A549 (cell line): Measurements from ENCODE around the gene PKNOX1. TPM values are rescaled to one million over a fixed set of nuclear protein-coding genes. Genes with fewer than 3 reads are reported as not detected.

ENCODE experiments used
- ATAC-seq, 2 experiments: fragments of 200-7000 bp in 1 of 2; fragments of >200 bp in 1 of 2; cut with Nextera tagmentation in 1 of 2; cut with Tn5 transposase in 1 of 2; 3 replicates each; pipeline versions ENCODE4 v1.8.0 to v1.9.1; 2018 to 2020; ENCODE audit warnings: mild to moderate bottlenecking in 1 of 2, moderate library complexity in 1 of 2
- CTCF ChIA-PET: fragments of 300-600 bp; sonication (Branson Sonifier 250); formaldehyde crosslinking; extraction: SDS; loops from one replicate; lab custom pipeline; 2021; ENCODE audit warnings: antibody characterized with exemption, inconsistent platforms; lab: Yijun Ruan, JAX
- POLR2A ChIA-PET: fragments of 350-600 bp; formaldehyde crosslinking; extraction: SDS; loops from one replicate; lab custom pipeline; 2021; ENCODE audit warnings: antibody characterized with exemption, inconsistent platforms; lab: Yijun Ruan, JAX
- DNase-seq, 2 experiments: peaks; one replicate each; pipeline versions ENCODE4 v3.0.0 to v3.0.0-alpha.2; 2011 to 2016; ENCODE audit warnings: low read depth in 1 of 2, low spot score in 1 of 2
- FAIRE-seq: peaks from 2 replicates; lab custom pipeline; 2011; peaks lifted over from hg19 to GRCh38; lab: Jason Lieb, UNC
- H3K27ac ChIP-seq, 2 experiments: fragments of >200 bp; sonication (Bioruptor Twin); formaldehyde crosslinking; 3 replicates each; pipeline ENCODE4 v1.5.1; 2016 to 2017
- H3K4me1 ChIP-seq: fragments of >200 bp; sonication (Bioruptor Twin); formaldehyde crosslinking; 3 replicates; pipeline ENCODE4 v1.6.1; 2016
- H3K4me2 ChIP-seq: fragments of >200 bp; sonication (Bioruptor Twin); formaldehyde crosslinking; 3 replicates; pipeline ENCODE4 v1.6.1; 2016
- H3K4me3 ChIP-seq: fragments of >200 bp; sonication (Bioruptor Twin); formaldehyde crosslinking; 3 replicates; pipeline ENCODE4 v1.5.1; 2016
- H3K9me3 ChIP-seq: fragments of >200 bp; sonication (Bioruptor Twin); formaldehyde crosslinking; 3 replicates; pipeline ENCODE4 v1.6.1; 2016
- BHLHE40 ChIP-seq: IDR thresholded peaks from 2 replicates; pipeline ENCODE4 v1.6.1; 2012; ENCODE audit warnings: low read depth, low read length, inconsistent platforms
- CBX2 ChIP-seq: fragments of 200-600 bp; sonication (generic); IDR thresholded peaks from 2 replicates; pipeline ENCODE4 v1.6.1; 2016; ENCODE audit warnings: low read depth, mild to moderate bottlenecking, borderline replicate concordance
- CHD4 ChIP-seq: fragments of 200-600 bp; sonication (generic); IDR thresholded peaks from 2 replicates; pipeline ENCODE4 v1.6.1; 2016; ENCODE audit warnings: antibody characterized with exemption, mild to moderate bottlenecking, borderline replicate concordance
- ESRRA ChIP-seq: fragments of 150-350 bp; IDR thresholded peaks from 2 replicates; pipeline ENCODE4 v1.6.1; 2014; ENCODE audit warnings: mild to moderate bottlenecking, low read length, borderline replicate concordance
- HDAC2 ChIP-seq: fragments of 200-600 bp; sonication (generic); IDR thresholded peaks from 2 replicates; pipeline ENCODE4 v1.6.1; 2016
- HOXB13 ChIP-seq: fragments of 250-450 bp; sonication (Bioruptor Pico); IDR thresholded peaks from 2 replicates; pipeline ENCODE4 v1.5.0; 2020; ENCODE audit warnings: low read depth, mild to moderate bottlenecking, moderate library complexity
- HOXB5 ChIP-seq: fragments of 250-450 bp; sonication (Bioruptor Pico); IDR thresholded peaks from 2 replicates; pipeline ENCODE4 v1.5.0; 2020; ENCODE audit warnings: mild to moderate bottlenecking, moderate library complexity
- JUN ChIP-seq, 2 experiments: fragments of >200 bp; sonication (Bioruptor Twin); formaldehyde crosslinking; IDR thresholded peaks; 2 replicates in 1 of 2; 3 replicates in 1 of 2; pipeline ENCODE4 v1.6.1; 2016 to 2017
- KDM5A ChIP-seq: fragments of 200-600 bp; sonication (generic); IDR thresholded peaks from 2 replicates; pipeline ENCODE4 v1.6.1; 2016; ENCODE audit warnings: antibody characterized with exemption, mild to moderate bottlenecking
- MAFK ChIP-seq: fragments of 450-650 bp; IDR thresholded peaks from 2 replicates; pipeline ENCODE4 v1.6.1; 2014; ENCODE audit not compliant: partially characterized antibody
- NFE2L2 ChIP-seq: fragments of 150-350 bp; conservative IDR thresholded peaks from 2 replicates; pipeline ENCODE4 v1.6.1; 2014; ENCODE audit warnings: low read length
- PHF8 ChIP-seq: fragments of 200-600 bp; sonication (generic); IDR thresholded peaks from 2 replicates; pipeline ENCODE4 v1.6.1; 2016; ENCODE audit warnings: low read depth, mild to moderate bottlenecking, antibody characterized with exemption, moderate library complexity, borderline replicate concordance
- RCOR1 ChIP-seq: fragments of 150-350 bp; IDR thresholded peaks from 2 replicates; pipeline ENCODE4 v1.6.1; 2014; ENCODE audit warnings: antibody characterized with exemption, low read length, low read depth
- SMC3 ChIP-seq: fragments of >200 bp; sonication (Bioruptor Twin); formaldehyde crosslinking; IDR thresholded peaks from 3 replicates; pipeline ENCODE4 v1.6.1; 2018; ENCODE audit warnings: inconsistent platforms
- TP53 ChIP-seq: fragments of 250-450 bp; sonication (Bioruptor Pico); IDR thresholded peaks from 2 replicates; pipeline ENCODE4 v1.5.0; 2021; ENCODE audit warnings: mild to moderate bottlenecking, moderate library complexity
- ZNF302 ChIP-seq: fragments of 250-450 bp; sonication (Bioruptor Pico); IDR thresholded peaks from 2 replicates; pipeline ENCODE4 v1.9.0; 2021; ENCODE audit warnings: inconsistent platforms, mild to moderate bottlenecking, moderate library complexity
- WGBS: methylation state at CpG from one replicate; pipeline ENCODE4 v1.1.6; 2017; ENCODE audit errors: missing lambda C conversion rate; 5-methylcytosine and 5-hydroxymethylcytosine counted together
- polyA plus RNA-seq, 4 experiments: library from polyadenylated mRNA; depleted of rRNA in 3 of 4; stranded (reverse); fragments of >200 nt; fragmentation: RNase III in 1 of 4; extraction: RNeasy Plus Mini Kit Qiagen cat#74134 plus additional on column Dnase treatment in 1 of 4; gene quantifications; 2 replicates in 3 of 4; 3 replicates in 1 of 4; pipeline ENCODE4 v1.2.3, GENCODE V29; 2011 to 2017
- TF ChIP-seq, protein P1 (sequence below): IDR thresholded peaks from 2 replicates; pipeline ENCODE4 v1.6.1; 2012
- TF ChIP-seq, protein P2 (sequence below): IDR thresholded peaks from 2 replicates; pipeline ENCODE4 v1.6.1; 2012; ENCODE audit warnings: low read depth, borderline replicate concordance
- TF ChIP-seq, protein P3 (sequence below): fragments of 200-600 bp; sonication (generic); IDR thresholded peaks from 2 replicates; pipeline ENCODE4 v1.6.1; 2016; ENCODE audit warnings: antibody characterized with exemption, mild to moderate bottlenecking, moderate library complexity

Gene PKNOX1
- polyA plus RNA-seq, 2 of the 4 experiments (the other 2 are of a cell fraction): 3.9 to 16.3 TPM

- DNase-seq: no peak
- Histone ChIP-seq H3K9me3 (no peaks in the 10 kb centered on the region), H3K4me2 (no peak overlapping the region), H3K27ac (no peak overlapping the region), H3K4me1 (no peaks in the 10 kb centered on the region), H3K4me3 (no peak overlapping the region)
- ChIA-PET POLR2A (no interaction called here), CTCF (no interaction called here)
- TF ChIP-seq PHF8: no peak
- no peak for ATAC-seq
- WGBS: 49% methylated on average over 3 of the region's 6 CpGs
- no peak for FAIRE-seq
Observed at GRCh38 chr21:42962380-42963007, 11.9 kb upstream of the PKNOX1 start.

- no peak overlapping the region for H3K27ac ChIP-seq
- ATAC-seq (no peak), FAIRE-seq (no peak), DNase-seq (no peak)
- TF ChIP-seq PHF8 (no peak), SMC3 (no peak), JUN (IDR thresholded peaks at IDR 0.05) (no peak), ESRRA (no peak), CHD4 (no peak), RCOR1 (no peak)
- TF ChIP-seq, protein P1, sequence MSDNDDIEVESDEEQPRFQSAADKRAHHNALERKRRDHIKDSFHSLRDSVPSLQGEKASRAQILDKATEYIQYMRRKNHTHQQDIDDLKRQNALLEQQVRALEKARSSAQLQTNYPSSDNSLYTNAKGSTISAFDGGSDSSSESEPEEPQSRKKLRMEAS: no peak
- TF ChIP-seq, protein P2, sequence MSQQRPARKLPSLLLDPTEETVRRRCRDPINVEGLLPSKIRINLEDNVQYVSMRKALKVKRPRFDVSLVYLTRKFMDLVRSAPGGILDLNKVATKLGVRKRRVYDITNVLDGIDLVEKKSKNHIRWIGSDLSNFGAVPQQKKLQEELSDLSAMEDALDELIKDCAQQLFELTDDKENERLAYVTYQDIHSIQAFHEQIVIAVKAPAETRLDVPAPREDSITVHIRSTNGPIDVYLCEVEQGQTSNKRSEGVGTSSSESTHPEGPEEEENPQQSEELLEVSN: no peak
- H3K4me3 ChIP-seq: no peak overlapping the region
- H3K9me3 ChIP-seq: no peaks in the 10 kb centered on the region
- WGBS: 76% methylated on average over 5 of the region's 9 CpGs
- H3K4me2 ChIP-seq: no peak overlapping the region
- CTCF ChIA-PET: no interaction called here
- H3K4me1 ChIP-seq: no peaks in the 10 kb centered on the region
- POLR2A ChIA-PET: no interaction called here
Observed at GRCh38 chr21:42964086-42964485, 10.3 kb upstream of the PKNOX1 start.

DNA sequence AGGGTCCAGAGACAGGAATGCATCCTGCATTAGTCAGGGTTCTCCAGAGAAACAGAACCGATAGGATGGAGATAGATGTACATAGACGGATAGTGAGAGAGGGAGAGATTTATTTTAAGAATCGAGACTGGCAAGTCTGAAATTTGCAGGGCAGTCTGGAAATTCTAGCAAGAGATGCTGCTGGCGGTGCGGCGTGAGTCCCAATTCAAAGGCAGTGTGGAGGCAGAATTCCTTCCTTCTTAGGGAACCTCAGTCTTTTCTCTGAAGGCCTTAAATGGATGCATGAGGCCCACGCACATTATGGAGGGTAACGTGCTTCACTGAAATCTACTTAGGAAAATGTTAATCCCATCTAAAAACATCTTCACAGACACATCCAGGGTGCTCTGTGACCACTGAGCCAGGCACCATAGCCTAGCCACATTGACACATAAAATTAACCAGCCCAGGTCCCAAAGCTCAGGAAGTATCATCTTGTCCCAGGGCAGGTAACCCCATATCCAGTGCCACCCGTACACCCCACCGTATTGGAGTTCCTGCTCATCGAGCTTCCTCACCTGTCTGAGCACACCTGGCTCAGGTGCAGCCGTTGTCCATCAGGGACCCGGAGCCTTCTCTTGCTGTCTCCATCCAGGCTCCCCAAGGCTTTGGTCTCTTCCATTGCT lies 9.7 kb upstream of the PKNOX1 start:
- no peak overlapping the region for H3K4me2 ChIP-seq
- DNase-seq: no peak
- no peaks in the 10 kb centered on the region for H3K9me3 ChIP-seq
- TF ChIP-seq CBX2 (no peak), HOXB13 (CRISPR knock-in tag) (no peak), TP53 (CRISPR knock-in tag) (no peak), JUN (IDR thresholded peaks at IDR 0.05) (no peak), BHLHE40 (no peak), KDM5A (no peak), ESRRA (no peak), NFE2L2 (no peak), MAFK (no peak), ZNF302 (no peak), HOXB5 (CRISPR knock-in tag) (no peak), HDAC2 (no peak)
- TF ChIP-seq, protein P3, sequence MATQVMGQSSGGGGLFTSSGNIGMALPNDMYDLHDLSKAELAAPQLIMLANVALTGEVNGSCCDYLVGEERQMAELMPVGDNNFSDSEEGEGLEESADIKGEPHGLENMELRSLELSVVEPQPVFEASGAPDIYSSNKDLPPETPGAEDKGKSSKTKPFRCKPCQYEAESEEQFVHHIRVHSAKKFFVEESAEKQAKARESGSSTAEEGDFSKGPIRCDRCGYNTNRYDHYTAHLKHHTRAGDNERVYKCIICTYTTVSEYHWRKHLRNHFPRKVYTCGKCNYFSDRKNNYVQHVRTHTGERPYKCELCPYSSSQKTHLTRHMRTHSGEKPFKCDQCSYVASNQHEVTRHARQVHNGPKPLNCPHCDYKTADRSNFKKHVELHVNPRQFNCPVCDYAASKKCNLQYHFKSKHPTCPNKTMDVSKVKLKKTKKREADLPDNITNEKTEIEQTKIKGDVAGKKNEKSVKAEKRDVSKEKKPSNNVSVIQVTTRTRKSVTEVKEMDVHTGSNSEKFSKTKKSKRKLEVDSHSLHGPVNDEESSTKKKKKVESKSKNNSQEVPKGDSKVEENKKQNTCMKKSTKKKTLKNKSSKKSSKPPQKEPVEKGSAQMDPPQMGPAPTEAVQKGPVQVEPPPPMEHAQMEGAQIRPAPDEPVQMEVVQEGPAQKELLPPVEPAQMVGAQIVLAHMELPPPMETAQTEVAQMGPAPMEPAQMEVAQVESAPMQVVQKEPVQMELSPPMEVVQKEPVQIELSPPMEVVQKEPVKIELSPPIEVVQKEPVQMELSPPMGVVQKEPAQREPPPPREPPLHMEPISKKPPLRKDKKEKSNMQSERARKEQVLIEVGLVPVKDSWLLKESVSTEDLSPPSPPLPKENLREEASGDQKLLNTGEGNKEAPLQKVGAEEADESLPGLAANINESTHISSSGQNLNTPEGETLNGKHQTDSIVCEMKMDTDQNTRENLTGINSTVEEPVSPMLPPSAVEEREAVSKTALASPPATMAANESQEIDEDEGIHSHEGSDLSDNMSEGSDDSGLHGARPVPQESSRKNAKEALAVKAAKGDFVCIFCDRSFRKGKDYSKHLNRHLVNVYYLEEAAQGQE: no peak
- TF ChIP-seq, all 56 proteins: peak for 0
- ChIA-PET CTCF (no interaction called here), POLR2A (no interaction called here)
- WGBS: 92% methylated on average over 13 of the region's 13 CpGs
- Histone ChIP-seq H3K27ac (no peak overlapping the region), H3K4me1 (no peaks in the 10 kb centered on the region), H3K4me3 (no peak overlapping the region)
- ATAC-seq (no peak), FAIRE-seq (no peak)
